ENCODE results near the gene KRTAP19-3. TPM values are rescaled to one million over a fixed set of nuclear protein-coding genes. Genes with fewer than 3 reads are reported as not detected.
"Not testable (repeated sequence)": the region's sequence is repeated elsewhere in the genome, so short reads cannot be mapped to it uniquely, and the experiment has no call there.

KRTAP19-3 gene
- total RNA-seq: not detected

DNA sequence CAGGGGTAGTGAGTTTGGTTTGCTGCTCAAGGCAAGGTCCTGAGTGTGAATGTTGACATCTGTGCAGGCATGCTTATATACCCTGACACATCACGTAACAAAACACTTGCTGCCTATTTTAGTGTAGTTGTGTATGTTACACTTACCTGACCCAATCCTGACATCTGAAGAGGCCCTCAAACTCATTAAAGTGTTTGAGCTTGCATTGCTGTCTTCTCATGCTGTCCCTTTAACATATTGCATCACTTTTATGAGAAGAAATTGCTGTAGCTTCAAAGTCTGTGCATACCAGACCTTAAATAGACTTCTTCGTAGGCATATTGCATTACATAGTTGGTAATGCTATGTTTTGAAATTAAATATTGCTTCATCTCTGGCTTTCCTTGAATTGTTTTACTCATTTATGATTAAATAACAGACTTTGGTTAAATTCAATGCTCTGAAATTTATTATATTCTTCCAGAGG is at the start of gene KRTAP19-3:
TSS of gene KRTAP19-3 (minus strand) at position 51 of the 466 bp plus-strand sequence. CDS start 56 bp downstream, outside the sequence.
- Mint-ChIP-seq H3K27me3 (ENCODE audit: low read depth) (no peaks in the 10 kb centered on the region), H3K4me3 (no peak within 1 kb of the TSS), H3K36me3 (ENCODE audit: insufficient read depth) (no peaks in the 10 kb centered on the region), H3K4me1 (ENCODE audit: low read depth) (no peaks in the 10 kb centered on the region), H3K9me3 (peaks cover 1% of the 10 kb centered on the region)
- no peak for DNase-seq
- no peak for ATAC-seq

- no peaks in the 10 kb centered on the region for H3K36me3 Mint-ChIP-seq (ENCODE audit: insufficient read depth)
- no peaks in the 10 kb centered on the region for H3K27me3 Mint-ChIP-seq (ENCODE audit: low read depth)
- no peak overlapping the region for H3K4me3 Mint-ChIP-seq
- ATAC-seq (no peak), DNase-seq (no peak)
- no peaks in the 10 kb centered on the region for H3K4me1 Mint-ChIP-seq (ENCODE audit: low read depth)
- no peaks in the 10 kb centered on the region for H3K9me3 Mint-ChIP-seq
Measured at GRCh38 chr21:30518876-30519275, 27.1 kb upstream of the KRTAP19-3 start.

DNA sequence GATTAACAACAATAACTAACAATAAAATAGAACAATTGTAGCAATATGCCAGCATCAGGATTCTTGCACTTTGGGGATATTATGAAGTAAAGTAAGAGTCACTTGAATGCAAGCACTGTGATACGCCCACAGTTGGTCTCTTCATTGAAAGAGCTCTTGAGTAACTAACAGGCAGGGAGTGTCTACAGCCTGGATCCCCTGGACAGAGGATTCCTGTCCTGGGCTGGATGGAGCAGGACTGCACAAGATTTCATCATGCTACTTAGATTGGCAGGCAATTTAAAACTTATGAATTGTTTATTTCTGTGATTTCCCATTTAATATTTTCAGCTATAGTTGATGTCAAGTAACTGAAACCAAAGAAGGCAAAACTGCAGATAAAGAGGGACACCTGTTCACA is 23.9 kb upstream of the KRTAP19-3 start:
- Mint-ChIP-seq H3K4me3 (no peak overlapping the region), H3K9me3 (no peaks in the 10 kb centered on the region), H3K27me3 (ENCODE audit: low read depth) (no peaks in the 10 kb centered on the region), H3K4me1 (ENCODE audit: low read depth) (no peaks in the 10 kb centered on the region), H3K36me3 (ENCODE audit: insufficient read depth) (no peaks in the 10 kb centered on the region)
- DNase-seq (no peak), ATAC-seq (no peak)

DNA sequence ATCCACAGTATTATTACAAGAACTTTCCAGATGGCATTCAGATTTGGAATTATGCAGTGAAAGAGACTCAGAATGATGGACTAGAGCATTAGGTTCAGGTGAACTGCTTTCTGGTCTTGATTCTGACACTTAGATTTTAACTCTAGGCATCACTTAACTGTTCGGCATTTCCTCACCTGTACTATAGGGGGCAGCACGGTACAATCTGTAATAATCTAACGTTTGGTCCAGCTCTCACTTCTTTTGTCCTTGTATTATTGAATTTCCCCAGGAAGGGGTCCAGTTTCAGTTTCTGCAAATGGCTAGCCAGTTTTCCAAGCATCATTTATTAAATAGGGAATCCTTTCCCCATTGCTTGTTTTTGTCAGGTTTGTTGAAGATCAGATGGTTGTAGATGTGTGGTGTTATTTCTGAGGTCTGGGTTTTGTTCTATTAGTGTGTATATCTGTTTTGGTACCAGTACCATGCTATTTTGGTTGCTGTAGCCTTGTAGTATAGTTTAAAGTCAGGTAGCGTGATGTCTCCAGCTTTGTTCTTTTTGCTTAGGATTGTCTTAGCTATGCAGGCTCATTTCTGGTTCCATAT is 13.9 kb upstream of the KRTAP19-3 start:
- ATAC-seq; DNase-seq; H3K4me1 Mint-ChIP-seq (ENCODE audit: low read depth); H3K36me3 Mint-ChIP-seq (ENCODE audit: insufficient read depth); H3K9me3 Mint-ChIP-seq; H3K27me3 Mint-ChIP-seq (ENCODE audit: low read depth); H3K4me3 Mint-ChIP-seq: not testable (repeated sequence)

DNA sequence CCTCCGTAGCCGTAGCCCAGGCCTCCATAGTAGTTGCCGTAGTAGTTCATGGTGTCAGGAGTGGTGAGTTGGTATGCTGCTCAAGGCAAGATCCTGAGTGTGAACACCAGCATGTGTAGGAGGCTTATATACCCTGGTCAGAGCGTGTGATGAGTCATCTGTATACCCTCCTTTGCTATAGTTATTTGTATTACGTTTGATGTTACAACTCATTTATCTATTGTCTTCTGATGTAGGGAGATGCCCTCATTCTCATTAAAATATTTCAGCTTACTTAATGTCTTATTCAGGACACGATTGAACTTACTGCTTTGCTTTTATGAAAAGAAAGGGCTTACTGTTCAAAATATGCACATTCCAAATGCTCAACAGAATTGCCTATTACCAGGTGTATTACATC is 10.2 kb upstream of the KRTAP19-3 start, which contains the start of gene KRTAP19-5:
TSS of gene KRTAP19-5 (minus strand) at position 101 of the 400 bp plus-strand sequence. CDS start at position 50, 51 bp downstream.
- DNase-seq: no peak
- Mint-ChIP-seq H3K36me3 (ENCODE audit: insufficient read depth) (no peaks in the 10 kb centered on the region), H3K27me3 (ENCODE audit: low read depth) (no peaks in the 10 kb centered on the region), H3K4me3 (no peak within 1 kb of the TSS), H3K4me1 (ENCODE audit: low read depth) (no peaks in the 10 kb centered on the region), H3K9me3 (no peaks in the 10 kb centered on the region)
- no peak for ATAC-seq

GRCh38 chr21:30497065-30497464 is 5.3 kb upstream of the KRTAP19-3 start, which contains the start of gene KRTAP19-4:
Gene KRTAP19-4 (minus strand): TSS chr21:30497165. CDS start chr21:30497110, 55 bp downstream.
- Mint-ChIP-seq H3K4me1 (ENCODE audit: low read depth) (no peaks in the 10 kb centered on the region), H3K4me3 (no peak within 1 kb of the TSS), H3K9me3 (no peaks in the 10 kb centered on the region), H3K36me3 (ENCODE audit: insufficient read depth) (no peaks in the 10 kb centered on the region), H3K27me3 (ENCODE audit: low read depth) (no peaks in the 10 kb centered on the region)
- ATAC-seq (no peak), DNase-seq (no peak)

DNA sequence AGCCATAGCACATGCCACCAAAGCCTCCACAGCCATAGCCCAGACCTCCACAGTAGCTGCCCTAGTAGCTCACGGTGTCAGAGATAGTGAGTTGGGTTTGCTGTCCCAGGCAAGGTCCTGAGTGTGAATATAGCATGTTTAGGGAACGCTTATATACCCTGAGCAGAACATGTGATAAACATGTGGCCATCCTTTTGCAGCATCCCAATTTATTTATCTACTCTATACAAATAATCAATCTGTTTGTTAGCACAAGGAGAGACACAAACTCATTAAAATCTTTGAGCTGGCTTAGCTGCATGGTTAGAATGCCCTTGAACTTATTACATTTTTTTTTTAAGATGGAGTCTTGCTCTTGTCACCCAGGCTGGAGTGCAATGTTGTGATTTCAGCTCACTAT is 4.5 kb downstream of the KRTAP19-3 start, which contains the start of gene KRTAP19-2:
TSS of gene KRTAP19-2 (minus strand) at position 101 of the 400 bp plus-strand sequence. CDS start at position 13, 88 bp downstream.
- no peaks in the 10 kb centered on the region for H3K4me1 Mint-ChIP-seq (ENCODE audit: low read depth)
- peaks cover 13% of the 10 kb centered on the region for H3K9me3 Mint-ChIP-seq
- H3K36me3 Mint-ChIP-seq (ENCODE audit: insufficient read depth): no peaks in the 10 kb centered on the region
- ATAC-seq (no peak), DNase-seq (no peak)
- H3K27me3 Mint-ChIP-seq (ENCODE audit: low read depth): no peaks in the 10 kb centered on the region
- H3K4me3 Mint-ChIP-seq: no peak within 1 kb of the TSS

GRCh38 chr21:30486180-30486579 is 5.6 kb downstream of the KRTAP19-3 start:
- H3K9me3 Mint-ChIP-seq: peaks cover 13% of the 10 kb centered on the region
- H3K4me3 Mint-ChIP-seq: no peak overlapping the region
- no peaks in the 10 kb centered on the region for H3K4me1 Mint-ChIP-seq (ENCODE audit: low read depth)
- H3K36me3 Mint-ChIP-seq (ENCODE audit: insufficient read depth): no peaks in the 10 kb centered on the region
- DNase-seq (no peak), ATAC-seq (no peak)
- no peaks in the 10 kb centered on the region for H3K27me3 Mint-ChIP-seq (ENCODE audit: low read depth)

DNA sequence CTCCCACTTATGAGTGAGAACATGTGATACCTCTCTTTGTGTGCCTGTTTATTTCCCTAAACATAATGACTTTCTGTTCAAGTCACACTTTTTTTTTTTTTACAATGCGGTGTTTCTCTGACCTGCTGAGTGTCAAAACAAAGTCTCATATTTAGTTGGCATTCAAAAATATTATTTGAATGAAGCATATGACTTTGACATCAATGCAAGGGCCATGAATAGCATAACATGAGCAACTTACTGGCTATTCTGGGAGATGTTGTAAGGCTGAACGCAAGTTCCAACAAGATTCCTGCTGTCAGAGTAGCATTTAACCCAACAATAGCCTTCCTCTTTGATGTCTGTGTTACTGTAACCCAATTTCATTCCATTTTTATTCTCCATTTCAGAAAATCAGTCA is 9.7 kb downstream of the KRTAP19-3 start:
- DNase-seq (no peak), ATAC-seq (no peak)
- Mint-ChIP-seq H3K9me3 (peaks cover 13% of the 10 kb centered on the region), H3K4me3 (no peak overlapping the region), H3K27me3 (ENCODE audit: low read depth) (no peaks in the 10 kb centered on the region), H3K4me1 (ENCODE audit: low read depth) (no peaks in the 10 kb centered on the region), H3K36me3 (ENCODE audit: insufficient read depth) (no peaks in the 10 kb centered on the region)

DNA sequence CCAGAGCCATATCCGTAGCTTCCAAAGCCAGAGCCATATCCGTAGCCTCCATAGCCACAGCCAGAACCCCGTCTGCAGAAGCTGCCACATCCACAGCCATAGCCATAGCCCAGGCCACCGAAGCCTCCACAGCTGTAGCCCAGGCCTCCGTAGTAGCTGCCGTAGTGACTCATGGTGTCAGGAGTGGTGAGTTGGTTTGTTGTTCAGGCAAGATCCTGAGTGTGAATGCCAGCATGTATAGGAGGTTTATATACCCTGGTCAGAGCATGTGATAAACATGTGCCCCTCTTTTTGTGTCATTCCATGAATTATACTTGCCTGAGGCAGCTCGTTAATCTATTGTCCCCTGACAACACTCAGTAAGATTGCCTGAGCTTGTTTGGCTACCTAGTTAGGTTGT is 11.7 kb downstream of the KRTAP19-3 start, which contains the start of gene KRTAP19-1:
TSS of gene KRTAP19-1 (minus strand) at position 223 of the 400 bp plus-strand sequence. CDS start at position 173, 50 bp downstream.
- DNase-seq (no peak), ATAC-seq (no peak)
- Mint-ChIP-seq H3K27me3 (ENCODE audit: low read depth) (peaks cover under 1% of the 10 kb centered on the region), H3K36me3 (ENCODE audit: insufficient read depth) (no peaks in the 10 kb centered on the region), H3K4me3 (no peak within 1 kb of the TSS), H3K4me1 (ENCODE audit: low read depth) (no peaks in the 10 kb centered on the region), H3K9me3 (no peaks in the 10 kb centered on the region)

GRCh38 chr21:30479259-30479658 is 12.6 kb downstream of the KRTAP19-3 start:
- no peaks in the 10 kb centered on the region for H3K9me3 Mint-ChIP-seq
- no peak for DNase-seq

GRCh38 chr21:30478004-30478403 is 13.8 kb downstream of the KRTAP19-3 start:
- DNase-seq: no peak
- no peak for ATAC-seq
- Mint-ChIP-seq H3K4me3 (no peak overlapping the region), H3K36me3 (ENCODE audit: insufficient read depth) (no peaks in the 10 kb centered on the region), H3K27me3 (ENCODE audit: low read depth) (peaks cover 3% of the 10 kb centered on the region), H3K9me3 (no peaks in the 10 kb centered on the region), H3K4me1 (ENCODE audit: low read depth) (no peaks in the 10 kb centered on the region)

More at GRCh38 chr21:30479259-30479658, 12.6 kb downstream of the KRTAP19-3 start:
- Mint-ChIP-seq H3K27me3 (ENCODE audit: low read depth) (peaks cover 2% of the 10 kb centered on the region), H3K4me1 (ENCODE audit: low read depth) (no peaks in the 10 kb centered on the region), H3K4me3 (no peak overlapping the region), H3K36me3 (ENCODE audit: insufficient read depth) (no peaks in the 10 kb centered on the region)
- no peak for ATAC-seq

DNA sequence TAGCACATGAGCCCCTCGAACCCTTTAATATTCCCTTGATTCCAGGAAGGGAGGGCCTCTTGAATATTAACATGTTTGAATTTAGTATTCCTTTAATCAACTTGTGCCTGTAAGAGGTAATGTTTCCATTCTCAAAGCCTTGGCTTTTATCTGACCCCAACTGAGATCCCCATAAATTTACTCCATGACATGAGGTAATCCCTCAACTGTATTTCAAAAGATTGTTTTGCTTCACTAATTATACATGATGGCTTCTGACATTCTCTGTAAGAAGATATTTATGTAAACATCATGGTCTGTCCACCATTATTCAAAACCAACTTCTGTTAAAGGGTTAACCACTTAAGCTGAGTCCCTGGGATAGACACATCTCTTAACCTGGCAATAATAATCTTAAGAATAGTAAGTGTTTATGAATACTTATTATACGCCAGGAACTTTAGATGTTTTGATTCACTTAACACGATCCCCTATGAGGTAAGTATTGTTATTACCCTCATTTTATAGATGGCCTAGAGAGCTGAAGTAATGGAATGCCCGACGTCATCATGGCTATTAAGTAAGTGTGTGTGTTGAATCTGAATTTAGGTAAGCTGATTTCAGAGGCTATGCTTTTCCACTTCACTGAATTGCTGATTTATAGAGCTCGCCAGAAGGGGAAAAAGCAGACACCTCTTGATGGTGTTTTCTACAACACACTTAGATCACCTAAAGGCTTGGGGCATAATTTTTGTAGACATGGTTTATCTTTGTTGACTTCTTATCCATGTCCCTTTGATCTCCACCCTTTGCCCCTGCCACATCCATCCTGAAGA is 22.7 kb downstream of the KRTAP19-3 start:
- DNase-seq (no peak), ATAC-seq (no peak)
- Mint-ChIP-seq H3K9me3 (peaks cover 3% of the 10 kb centered on the region), H3K36me3 (ENCODE audit: insufficient read depth) (no peaks in the 10 kb centered on the region), H3K4me1 (ENCODE audit: low read depth) (no peaks in the 10 kb centered on the region), H3K4me3 (no peak overlapping the region), H3K27me3 (ENCODE audit: low read depth) (peaks cover 4% of the 10 kb centered on the region)

GRCh38 chr21:30463713-30464112 is 28.1 kb downstream of the KRTAP19-3 start:
- Mint-ChIP-seq H3K36me3 (ENCODE audit: insufficient read depth) (no peaks in the 10 kb centered on the region), H3K9me3 (peaks cover 3% of the 10 kb centered on the region), H3K4me1 (ENCODE audit: low read depth) (no peaks in the 10 kb centered on the region), H3K4me3 (no peak overlapping the region), H3K27me3 (ENCODE audit: low read depth) (peaks cover 5% of the 10 kb centered on the region)
- DNase-seq: no peak
- ATAC-seq: no peak

Data from activated T-cell treated with anti-CD3 and anti-CD28 coated beads, Interleukin-2, amount 50 U/mL, for 4 hours (primary cell).